Choroid plexus epithelial cell (primary cell): ENCODE measurements around the gene ZNF408.
A peak's percentile ranks its signal among the peaks of the same experiment; 100 is the strongest.

ENCODE experiments used
- DNase-seq: peaks from one replicate; pipeline ENCODE4 v3.0.0-alpha.2; 2010; ENCODE audit warnings: low read depth
- H3K4me3 ChIP-seq: 2 replicates; pipeline ENCODE4 v1.5.1; 2011; ENCODE audit warnings: low read depth, mild to moderate bottlenecking, control low read depth, low read length, moderate library complexity
- CTCF ChIP-seq: conservative IDR thresholded peaks from 2 replicates; pipeline ENCODE4 v1.5.1; 2011; ENCODE audit warnings: low read depth, mild to moderate bottlenecking, control low read depth, inconsistent platforms, low read length, moderate library complexity

ZNF408 gene

GRCh38 chr11:46738887-46739286, 38.1 kb downstream of the ZNF408 start:
- no peak overlapping the region for H3K4me3 ChIP-seq
- no peak for DNase-seq
- TF ChIP-seq CTCF, result no peak

GRCh38 chr11:46741600-46742484, 41.0 kb downstream of the ZNF408 start:
- no peak for DNase-seq
- no peak overlapping the region for H3K4me3 ChIP-seq
- TF ChIP-seq CTCF, result no peak

GRCh38 chr11:46743043-46743442, 42.2 kb downstream of the ZNF408 start:
- H3K4me3 ChIP-seq, result no peak overlapping the region
- no peak for DNase-seq
- TF ChIP-seq CTCF, result no peak

GRCh38 chr11:46743693-46744339, 43.0 kb downstream of the ZNF408 start:
- no peak overlapping the region for H3K4me3 ChIP-seq
- TF ChIP-seq CTCF, result peak; percentile 3
- peak; percentile 94 for DNase-seq

- no peak for TF ChIP-seq CTCF
- no peak for DNase-seq
These were observed 44.5 kb downstream of the ZNF408 start for GRCh38 chr11:46745328-46745727.

GRCh38 chr11:46745995-46746394, 45.2 kb downstream of the ZNF408 start:
- H3K4me3 ChIP-seq, result no peak overlapping the region
- TF ChIP-seq CTCF, result no peak
- DNase-seq, result no peak

More at GRCh38 chr11:46745328-46745727, 44.5 kb downstream of the ZNF408 start:
- H3K4me3 ChIP-seq, result no peak overlapping the region
